Neural progenitor cell (in vitro differentiated cells): Measurements from ENCODE around the gene DHRS2.
"Not testable (repeated sequence)": the region's sequence is repeated elsewhere in the genome, so short reads cannot be mapped to it uniquely, and the experiment has no call there.

Source experiments
- CTCF ChIP-seq: fragments of 200-600 bp; sonication (generic); IDR thresholded peaks from 2 replicates; pipeline ENCODE4 v1.5.1; 2017; ENCODE audit warnings: antibody characterized with exemption, mild to moderate bottlenecking
- EZH2 ChIP-seq: fragments of 200-600 bp; sonication (generic); IDR thresholded peaks from 2 replicates; pipeline ENCODE4 v1.6.1; 2017; ENCODE audit warnings: antibody characterized with exemption, mild to moderate bottlenecking, moderate library complexity

- TF ChIP-seq EZH2, CTCF: not testable (repeated sequence)
Measured at GRCh38 chr14:23637655-23638413, 1.7 kb downstream of the DHRS2 start.
